K562 (cell line): ENCODE results near the gene ANKRD13A. TPM values are rescaled to one million over a fixed set of nuclear protein-coding genes. Genes with fewer than 3 reads are reported as not detected.

Experiments used
- ATAC-seq: fragments of 200-7000 bp; cut with Tn5 transposase; 3 replicates; pipeline ENCODE4 v1.9.1; 2020; ENCODE audit warnings: moderate library complexity
- BruUV-seq: library from RNA; stranded (reverse); fragments of 400-500 nt; replicated peaks from 2 replicates; lab custom pipeline; 2021; lab: Mats Ljungman, UMichigan
- CTCF ChIA-PET: fragments of 300-600 bp; formaldehyde crosslinking; extraction: SDS; loops from one replicate; lab custom pipeline; 2021; ENCODE audit warnings: low intra/inter-chr PET ratio; lab: Yijun Ruan, JAX
- POLR2A ChIA-PET: fragments of 300-600, 350-650 bp; sonication (Branson Sonifier 250); formaldehyde crosslinking; extraction: SDS; loops from one replicate; lab custom pipeline; 2021; ENCODE audit warnings: antibody characterized with exemption, inconsistent platforms; lab: Yijun Ruan, JAX
- DNase-seq, 4 experiments: peaks; one replicate each; pipeline versions ENCODE4 v3.0.0 to v3.0.0-alpha.2; 2011 to 2018; ENCODE audit warnings: low spot score in 3 of 4, mixed read lengths in 3 of 4; ENCODE audit errors: extremely low read depth in 1 of 4
- FAIRE-seq: peaks from 2 replicates; lab custom pipeline; 2011; peaks lifted over from hg19 to GRCh38; lab: Jason Lieb, UNC
- H2AFZ ChIP-seq: 2 replicates; pipeline ENCODE4 v1.6.0; 2011; ENCODE audit warnings: low read depth, low read length, control low read depth, inconsistent platforms
- H3K27ac ChIP-seq: fragments of 200-600 bp; 3 replicates; pipeline ENCODE4 v1.8.0; 2011; ENCODE audit warnings: low read depth, mild to moderate bottlenecking, control low read depth, inconsistent platforms, low read length, moderate library complexity, mixed read lengths; ENCODE audit errors: extremely low read depth
- H3K27me3 ChIP-seq, 2 experiments: fragments of 300-600 bp in 1 of 2; 2 replicates in 1 of 2; 3 replicates in 1 of 2; pipeline versions ENCODE4 v1.6.0 to v1.8.0; 2011; ENCODE audit warnings: inconsistent platforms in 2 of 2, low read length in 2 of 2, mild to moderate bottlenecking in 1 of 2, mixed read lengths in 1 of 2, moderate library complexity in 1 of 2; ENCODE audit not compliant: control insufficient read depth in 2 of 2, insufficient read depth in 2 of 2
- H3K36me3 ChIP-seq: fragments of 300-600 bp; 3 replicates; pipeline ENCODE4 v1.8.0; 2011; ENCODE audit warnings: mild to moderate bottlenecking, low read length, inconsistent platforms; ENCODE audit not compliant: control insufficient read depth, insufficient read depth
- H3K4me1 ChIP-seq, 2 experiments: fragments of 200-600 bp in 1 of 2; replicated peaks in 1 of 2; 2 replicates in 1 of 2; 3 replicates in 1 of 2; pipeline versions ENCODE4 v1.5.1 to v1.8.0; 2011; ENCODE audit warnings: inconsistent platforms in 2 of 2, low read length in 2 of 2, mild to moderate bottlenecking in 1 of 2, mixed read lengths in 1 of 2, moderate library complexity in 1 of 2; ENCODE audit not compliant: control insufficient read depth in 2 of 2, insufficient read depth in 2 of 2
- H3K4me2 ChIP-seq: 2 replicates; pipeline ENCODE4 v1.6.1; 2011; ENCODE audit warnings: low read length, control low read depth, inconsistent platforms, mixed read lengths; ENCODE audit not compliant: insufficient read depth
- H3K4me3 ChIP-seq: fragments of 200-600 bp; sonication (generic), shearing (Covaris generic); 2 replicates; pipeline ENCODE4 v1.5.1; 2016; ENCODE audit warnings: control low read depth, inconsistent platforms
- H3K79me2 ChIP-seq: fragments of 200-600 bp; 3 replicates; pipeline ENCODE4 v1.8.0; 2011; ENCODE audit warnings: low read length, inconsistent platforms; ENCODE audit not compliant: control insufficient read depth, insufficient read depth
- H3K9ac ChIP-seq, 2 experiments: 2 replicates each; pipeline versions ENCODE4 v1.6.0 to v1.6.1; 2011; ENCODE audit warnings: low read depth in 2 of 2, low read length in 2 of 2, control low read depth in 1 of 2, inconsistent platforms in 1 of 2, mild to moderate bottlenecking in 1 of 2, mixed read lengths in 1 of 2; ENCODE audit not compliant: insufficient read depth in 1 of 2
- H3K9me1 ChIP-seq: one replicate; pipeline ENCODE4 v1.6.0; 2011; ENCODE audit warnings: inconsistent platforms, mild to moderate bottlenecking, low read length, moderate library complexity; ENCODE audit not compliant: control insufficient read depth, insufficient read depth
- H3K9me3 ChIP-seq: replicated peaks from 2 replicates; pipeline ENCODE4 v1.5.1; 2011; ENCODE audit warnings: low read depth, low read length, inconsistent platforms; ENCODE audit not compliant: control insufficient read depth, insufficient read depth
- H4K20me1 ChIP-seq: replicated peaks from 2 replicates; pipeline ENCODE4 v1.6.1; 2011; ENCODE audit warnings: low read length, inconsistent platforms, mixed read lengths; ENCODE audit not compliant: control insufficient read depth, insufficient read depth
- CREB5 ChIP-seq: fragments of 250-450 bp; sonication (Bioruptor Pico); IDR thresholded peaks from 2 replicates; pipeline ENCODE4 v1.5.0; 2020; ENCODE audit warnings: mild to moderate bottlenecking
- HBP1 ChIP-seq: fragments of 450-650 bp; formaldehyde crosslinking; IDR thresholded peaks from 2 replicates; pipeline ENCODE4 v1.4.0; 2022; ENCODE audit warnings: missing genetic modification characterization
- HNRNPH1 ChIP-seq: fragments of 200-400 bp; formaldehyde crosslinking; optimal IDR thresholded peaks from 2 replicates; pipeline ENCODE3; 2017; ENCODE audit warnings: low read depth, mild to moderate bottlenecking, low read length, moderate library complexity
- HOXB6 ChIP-seq: fragments of 250-450 bp; sonication (Bioruptor Pico); IDR thresholded peaks from 2 replicates; pipeline ENCODE4 v1.5.1; 2022; ENCODE audit warnings: mild to moderate bottlenecking, borderline replicate concordance
- PATZ1 ChIP-seq: fragments of 250-450 bp; sonication (Bioruptor Pico); IDR thresholded peaks from 2 replicates; pipeline ENCODE4 v1.5.0; 2020; ENCODE audit warnings: mild to moderate bottlenecking, borderline replicate concordance
- PCBP1 ChIP-seq: fragments of 200-400 bp; formaldehyde crosslinking; IDR thresholded peaks from 2 replicates; pipeline ENCODE4 v1.6.1; 2018; ENCODE audit warnings: mild to moderate bottlenecking, low read depth, low read length; ENCODE audit not compliant: poor library complexity, severe bottlenecking
- PML ChIP-seq: IDR thresholded peaks from 2 replicates; pipeline ENCODE4 v1.6.1; 2012; ENCODE audit warnings: low read length, inconsistent platforms
- RAD51 ChIP-seq: fragments of 450-650 bp; IDR thresholded peaks from 2 replicates; pipeline ENCODE4 v1.7.1; 2016; ENCODE audit warnings: low read depth, mild to moderate bottlenecking, borderline replicate concordance
- SIN3A ChIP-seq, 2 experiments: fragments of 150-350 bp in 1 of 2; IDR thresholded peaks; 2 replicates each; pipeline ENCODE4 v1.6.1; 2011 to 2016; ENCODE audit warnings: borderline replicate concordance in 2 of 2, low read depth in 2 of 2, low read length in 2 of 2, mild to moderate bottlenecking in 2 of 2, moderate library complexity in 2 of 2; ENCODE audit not compliant: control insufficient read depth in 1 of 2
- SLC30A9 ChIP-seq: fragments of 250-450 bp; sonication (Bioruptor Pico); IDR thresholded peaks from 2 replicates; pipeline ENCODE4 v1.8.0; 2022; ENCODE audit warnings: mild to moderate bottlenecking, moderate library complexity
- SMARCA4 ChIP-seq: fragments of 450-650 bp; IDR thresholded peaks from 2 replicates; pipeline ENCODE4 v1.6.1; 2016
- ZKSCAN3 ChIP-seq: fragments of 250-450 bp; sonication (Bioruptor Pico); IDR thresholded peaks from 2 replicates; pipeline ENCODE4 v1.4.0; 2020
- ZNF174 ChIP-seq: fragments of 250-450 bp; sonication (Bioruptor Pico); IDR thresholded peaks from 2 replicates; pipeline ENCODE4 v1.4.0; 2020; ENCODE audit warnings: mild to moderate bottlenecking
- ZNF280A ChIP-seq: fragments of 450-650 bp; IDR thresholded peaks from 2 replicates; pipeline ENCODE4 v1.6.1; 2018; ENCODE audit warnings: mild to moderate bottlenecking, low read depth; ENCODE audit not compliant: partially characterized antibody
- WGBS: fragments of 100-300 bp; shearing (Covaris generic); methylation state at CpG from one replicate; pipeline ENCODE4 v1.1.6; 2016; ENCODE audit warnings: low coverage, mixed read lengths; ENCODE audit not compliant: insufficient coverage; ENCODE audit errors: missing lambda C conversion rate; 5-methylcytosine and 5-hydroxymethylcytosine counted together
- in situ Hi-C: fragments of 300-500 bp; cut with MboI; formaldehyde crosslinking; loops from 4 replicates; pipeline ENCODE4 v1.15.0; 2018; ENCODE audit warnings: inconsistent platforms, mixed read lengths
- intact Hi-C: fragments of 100-400 bp; cut with micrococcal nuclease; formaldehyde crosslinking; loops from 2 replicates; pipeline ENCODE4 v1.14.2; 2022
- polyA plus RNA-seq, 8 experiments: library from polyadenylated mRNA; depleted of rRNA in 4 of 8; stranded (reverse) in 5 of 8; unstranded in 3 of 8; fragments of >200 nt; fragmentation: Nextera tagmentation in 2 of 8; fragmentation: Illumina TruSeq in 1 of 8; extraction: Ambion mirVana in 2 of 8; extraction: Trizol in 1 of 8; gene quantifications; 2 replicates each; pipeline versions ENCODE4 v1.2.1 to v1.2.3, GENCODE V29; 2011 to 2014; ENCODE audit warnings: inconsistent platforms in 1 of 8, missing spikeins in 1 of 8
- total RNA-seq, 7 experiments: library from RNA; depleted of rRNA in 6 of 7; stranded (reverse); fragments of >200 nt in 6 of 7; fragmentation: Illumina TruSeq in 2 of 7; extraction: Trizol in 2 of 7; gene quantifications; 2 replicates each; pipeline versions ENCODE4 v1.2.1 to v1.2.3, GENCODE V29; 2011 to 2021; ENCODE audit warnings: low replicate concordance in 1 of 7

ANKRD13A gene
- total and polyA plus RNA-seq, 9 of the 15 experiments (the other 6 are each of a cell fraction or from before 2014, with no cell fraction given): 5.0 to 55.0 (median 41.5) TPM

- Histone ChIP-seq H2AFZ (no peak overlapping the region), H3K4me1 (no peaks in the 10 kb centered on the region), H3K9me3 (no peaks in the 10 kb centered on the region), H3K9ac (0 out of 4 replicates have a peak overlapping the region, but pooled peaks of 1 of the 2 experiments have one; percentile 54), H3K9me1 (no peaks in the 10 kb centered on the region), H4K20me1 (no peaks in the 10 kb centered on the region), H3K27ac (no peak overlapping the region), H3K79me2 (no peaks in the 10 kb centered on the region), H3K27me3 (no peaks in the 10 kb centered on the region), H3K4me2 (no peak overlapping the region), H3K4me3 (no peak overlapping the region), H3K36me3 (peaks cover 57% of the 10 kb centered on the region)
- DNase-seq (no peak), ATAC-seq (no peak), FAIRE-seq (no peak)
- BruUV-seq: no TSS peak
- ChIA-PET POLR2A (no interaction called here), CTCF (no interaction called here)
- WGBS: 81% methylated on average over 8 of the region's 8 CpGs
- in situ Hi-C loops (no loop called here), intact Hi-C loops (no loop called here)
- no peak for TF ChIP-seq HOXB6
- no peak for TF ChIP-seq HNRNPH1
- no peak for TF ChIP-seq RAD51
- no peak for TF ChIP-seq PATZ1 (CRISPR knock-in tag)
- no peak for TF ChIP-seq PCBP1
- no peak for TF ChIP-seq ZNF280A
- no peak for TF ChIP-seq HBP1 (CRISPR knock-in tag)
- TF ChIP-seq SIN3A (IDR thresholded peaks at IDR 0.05; ENCODE audit: borderline replicate concordance in 2 of 2, control insufficient read depth in 1 of 2, low read depth in 2 of 2, low read length in 2 of 2): no peak
- no peak for TF ChIP-seq PML
- TF ChIP-seq ZNF174 (CRISPR knock-in tag): no peak
- no peak for TF ChIP-seq SMARCA4
- TF ChIP-seq ZKSCAN3 (CRISPR knock-in tag): no peak
- no peak for TF ChIP-seq SLC30A9
- no peak for TF ChIP-seq CREB5 (CRISPR knock-in tag)
Observed at GRCh38 chr12:109952873-109953272, 46.4 kb upstream of the ANKRD13A start.
